ENCODE results near the gene LRRK1.

DNA sequence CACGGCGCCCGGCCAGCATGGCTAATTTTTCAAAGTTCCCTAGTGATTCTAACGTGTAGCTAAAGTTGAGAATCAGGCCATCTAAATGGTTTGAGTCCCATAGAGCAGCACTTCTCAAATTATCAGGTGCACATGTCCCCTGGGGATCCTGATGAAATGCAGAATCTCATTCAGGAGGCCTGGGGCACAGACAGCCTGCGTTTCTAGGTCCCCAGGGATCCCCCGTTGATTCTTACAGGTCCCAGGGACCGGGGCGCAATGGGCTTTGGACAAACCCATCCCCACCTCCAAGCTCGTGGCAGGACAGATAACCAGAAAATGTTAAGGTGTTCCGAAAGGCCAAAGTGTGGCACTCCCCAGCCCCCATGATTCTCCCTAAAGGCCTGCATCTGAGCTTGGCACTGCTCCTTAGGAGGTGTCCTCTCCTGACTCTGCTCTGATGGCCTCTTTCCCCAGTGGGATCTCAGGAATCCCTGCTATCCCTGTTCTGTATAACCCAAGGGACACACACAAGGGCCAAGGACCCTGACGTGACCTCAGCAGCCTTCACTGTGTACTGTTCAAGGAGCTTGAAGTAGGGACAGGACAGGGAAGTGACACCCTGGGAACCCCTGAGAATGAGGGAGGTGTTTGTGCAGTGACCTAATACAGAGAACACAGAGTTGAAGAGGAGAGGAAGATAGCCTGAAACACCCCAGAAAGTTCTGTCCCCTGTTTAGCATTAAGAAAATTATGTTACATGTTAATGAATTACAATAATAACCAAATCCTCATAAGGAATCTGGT, 8.0 kb downstream of the LRRK1 start:
- TF ChIP-seq, protein P1, sequence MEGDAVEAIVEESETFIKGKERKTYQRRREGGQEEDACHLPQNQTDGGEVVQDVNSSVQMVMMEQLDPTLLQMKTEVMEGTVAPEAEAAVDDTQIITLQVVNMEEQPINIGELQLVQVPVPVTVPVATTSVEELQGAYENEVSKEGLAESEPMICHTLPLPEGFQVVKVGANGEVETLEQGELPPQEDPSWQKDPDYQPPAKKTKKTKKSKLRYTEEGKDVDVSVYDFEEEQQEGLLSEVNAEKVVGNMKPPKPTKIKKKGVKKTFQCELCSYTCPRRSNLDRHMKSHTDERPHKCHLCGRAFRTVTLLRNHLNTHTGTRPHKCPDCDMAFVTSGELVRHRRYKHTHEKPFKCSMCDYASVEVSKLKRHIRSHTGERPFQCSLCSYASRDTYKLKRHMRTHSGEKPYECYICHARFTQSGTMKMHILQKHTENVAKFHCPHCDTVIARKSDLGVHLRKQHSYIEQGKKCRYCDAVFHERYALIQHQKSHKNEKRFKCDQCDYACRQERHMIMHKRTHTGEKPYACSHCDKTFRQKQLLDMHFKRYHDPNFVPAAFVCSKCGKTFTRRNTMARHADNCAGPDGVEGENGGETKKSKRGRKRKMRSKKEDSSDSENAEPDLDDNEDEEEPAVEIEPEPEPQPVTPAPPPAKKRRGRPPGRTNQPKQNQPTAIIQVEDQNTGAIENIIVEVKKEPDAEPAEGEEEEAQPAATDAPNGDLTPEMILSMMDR (conservative IDR thresholded peaks at IDR 0.05; ENCODE audit: low read depth, low read length), result no peak
- TF ChIP-seq RAD21 (IDR thresholded peaks at IDR 0.05; ENCODE audit: low read length) (no peak), POLR2A (IDR thresholded peaks at IDR 0.05; ENCODE audit: low read depth, low read length) (no peak), CEBPB (IDR thresholded peaks at IDR 0.05; ENCODE audit: low read depth, low read length) (no peak), RCOR1 (IDR thresholded peaks at IDR 0.05; ENCODE audit: insufficient replicate concordance, low read length) (no peak), MAZ (IDR thresholded peaks at IDR 0.05; ENCODE audit: borderline replicate concordance, low read depth, low read length) (no peak), NFE2L2 (IDR thresholded peaks at IDR 0.05; ENCODE audit: low read depth, low read length) (no peak), MAFK (IDR thresholded peaks at IDR 0.05; ENCODE audit: low read depth, low read length) (no peak), CHD1 (IDR thresholded peaks at IDR 0.05; ENCODE audit: low read depth, low read length) (no peak), RFX5 (IDR thresholded peaks at IDR 0.05; ENCODE audit: low read depth, low read length) (no peak)
- TF ChIP-seq, protein P2, sequence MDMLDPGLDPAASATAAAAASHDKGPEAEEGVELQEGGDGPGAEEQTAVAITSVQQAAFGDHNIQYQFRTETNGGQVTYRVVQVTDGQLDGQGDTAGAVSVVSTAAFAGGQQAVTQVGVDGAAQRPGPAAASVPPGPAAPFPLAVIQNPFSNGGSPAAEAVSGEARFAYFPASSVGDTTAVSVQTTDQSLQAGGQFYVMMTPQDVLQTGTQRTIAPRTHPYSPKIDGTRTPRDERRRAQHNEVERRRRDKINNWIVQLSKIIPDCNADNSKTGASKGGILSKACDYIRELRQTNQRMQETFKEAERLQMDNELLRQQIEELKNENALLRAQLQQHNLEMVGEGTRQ (IDR thresholded peaks at IDR 0.05; ENCODE audit: low read depth, low read length), result no peak
- TF ChIP-seq, protein P3, sequence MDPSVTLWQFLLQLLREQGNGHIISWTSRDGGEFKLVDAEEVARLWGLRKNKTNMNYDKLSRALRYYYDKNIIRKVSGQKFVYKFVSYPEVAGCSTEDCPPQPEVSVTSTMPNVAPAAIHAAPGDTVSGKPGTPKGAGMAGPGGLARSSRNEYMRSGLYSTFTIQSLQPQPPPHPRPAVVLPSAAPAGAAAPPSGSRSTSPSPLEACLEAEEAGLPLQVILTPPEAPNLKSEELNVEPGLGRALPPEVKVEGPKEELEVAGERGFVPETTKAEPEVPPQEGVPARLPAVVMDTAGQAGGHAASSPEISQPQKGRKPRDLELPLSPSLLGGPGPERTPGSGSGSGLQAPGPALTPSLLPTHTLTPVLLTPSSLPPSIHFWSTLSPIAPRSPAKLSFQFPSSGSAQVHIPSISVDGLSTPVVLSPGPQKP (IDR thresholded peaks at IDR 0.05; ENCODE audit: borderline replicate concordance, low read depth, low read length), result no peak
